HEK293 (cell line): ENCODE results near the gene MXRA8.

Experiments
- GFI1B ChIP-seq: fragments of 450-650 bp; formaldehyde crosslinking; IDR thresholded peaks from 2 replicates; pipeline ENCODE4 v1.5.1; 2016; ENCODE audit warnings: missing biosample characterization, missing genetic modification characterization
- GLI4 ChIP-seq: fragments of 450-650 bp; formaldehyde crosslinking; IDR thresholded peaks from 2 replicates; pipeline ENCODE4 v1.5.1; 2016; ENCODE audit warnings: missing biosample characterization, missing genetic modification characterization
- MZF1 ChIP-seq: fragments of 450-650 bp; formaldehyde crosslinking; IDR thresholded peaks from 2 replicates; pipeline ENCODE4 v1.5.1; 2017; ENCODE audit warnings: missing biosample characterization, missing genetic modification characterization, borderline replicate concordance
- ZBTB17 ChIP-seq: fragments of 450-650 bp; formaldehyde crosslinking; IDR thresholded peaks from 2 replicates; pipeline ENCODE4 v1.5.1; 2016; ENCODE audit warnings: missing biosample characterization, missing genetic modification characterization
- ZNF10 ChIP-seq: fragments of 450-650 bp; formaldehyde crosslinking; IDR thresholded peaks from 2 replicates; pipeline ENCODE4 v1.5.1; 2017; ENCODE audit warnings: missing biosample characterization, missing genetic modification characterization
- ZNF112 ChIP-seq: fragments of 450-650 bp; formaldehyde crosslinking; IDR thresholded peaks from 2 replicates; pipeline ENCODE4 v1.5.0; 2017; ENCODE audit warnings: missing biosample characterization, missing genetic modification characterization
- ZNF16 ChIP-seq: fragments of 450-650 bp; formaldehyde crosslinking; IDR thresholded peaks from 2 replicates; pipeline ENCODE4 v1.5.1; 2016; ENCODE audit warnings: low read depth, missing biosample characterization, missing genetic modification characterization
- ZNF184 ChIP-seq: fragments of 450-650 bp; IDR thresholded peaks from 2 replicates; pipeline ENCODE4 v1.5.1; 2018; ENCODE audit warnings: missing biosample characterization, mild to moderate bottlenecking, missing genetic modification characterization
- ZNF211 ChIP-seq: fragments of 450-650 bp; formaldehyde crosslinking; IDR thresholded peaks from 2 replicates; pipeline ENCODE4 v1.5.1; 2016; ENCODE audit warnings: low read depth, missing biosample characterization, missing genetic modification characterization
- ZNF248 ChIP-seq: fragments of 450-650 bp; formaldehyde crosslinking; IDR thresholded peaks from 2 replicates; pipeline ENCODE4 v1.5.1; 2017; ENCODE audit warnings: missing biosample characterization, missing genetic modification characterization
- ZNF311 ChIP-seq: fragments of 450-650 bp; formaldehyde crosslinking; IDR thresholded peaks from 2 replicates; pipeline ENCODE4 v1.5.1; 2017; ENCODE audit warnings: missing biosample characterization, missing genetic modification characterization, borderline replicate concordance
- ZNF341 ChIP-seq: fragments of 450-650 bp; formaldehyde crosslinking; IDR thresholded peaks from 2 replicates; pipeline ENCODE4; 2016; ENCODE audit warnings: low read depth, missing biosample characterization, missing genetic modification characterization
- ZNF394 ChIP-seq: fragments of 450-650 bp; formaldehyde crosslinking; IDR thresholded peaks from 2 replicates; pipeline ENCODE4 v1.5.1; 2016; ENCODE audit warnings: missing biosample characterization, missing genetic modification characterization, mild to moderate bottlenecking, moderate library complexity, borderline replicate concordance
- ZNF398 ChIP-seq: fragments of 450-650 bp; formaldehyde crosslinking; IDR thresholded peaks from 2 replicates; pipeline ENCODE4 v1.5.1; 2017; ENCODE audit warnings: missing biosample characterization, missing genetic modification characterization
- ZNF473 ChIP-seq: fragments of 450-650 bp; formaldehyde crosslinking; IDR thresholded peaks from 2 replicates; pipeline ENCODE4 v1.5.1; 2017; ENCODE audit warnings: missing biosample characterization, missing genetic modification characterization
- ZNF510 ChIP-seq: fragments of 450-650 bp; formaldehyde crosslinking; IDR thresholded peaks from 2 replicates; pipeline ENCODE4 v1.5.1; 2018; ENCODE audit warnings: mild to moderate bottlenecking, missing genetic modification characterization, missing biosample characterization; ENCODE audit not compliant: insufficient replicate concordance
- ZNF529 ChIP-seq: fragments of 450-650 bp; formaldehyde crosslinking; IDR thresholded peaks from 2 replicates; pipeline ENCODE4 v1.5.1; 2017; ENCODE audit warnings: missing genetic modification characterization, missing biosample characterization; ENCODE audit not compliant: insufficient replicate concordance
- ZNF549 ChIP-seq: fragments of 450-650 bp; IDR thresholded peaks from 2 replicates; pipeline ENCODE4 v1.5.1; 2018; ENCODE audit warnings: missing biosample characterization, missing genetic modification characterization, mild to moderate bottlenecking, inconsistent platforms, moderate library complexity
- ZNF621 ChIP-seq: fragments of 450-650 bp; formaldehyde crosslinking; IDR thresholded peaks from 2 replicates; pipeline ENCODE4 v1.5.1; 2017; ENCODE audit warnings: missing biosample characterization, missing genetic modification characterization
- ZNF623 ChIP-seq: fragments of 450-650 bp; formaldehyde crosslinking; IDR thresholded peaks from 2 replicates; pipeline ENCODE4 v1.5.1; 2016; ENCODE audit warnings: missing biosample characterization, missing genetic modification characterization
- ZNF654 ChIP-seq: fragments of 450-650 bp; formaldehyde crosslinking; IDR thresholded peaks from 2 replicates; pipeline ENCODE4 v1.5.1; 2016; ENCODE audit warnings: low read depth, missing biosample characterization, missing genetic modification characterization
- ZNF658 ChIP-seq: fragments of 450-650 bp; formaldehyde crosslinking; IDR thresholded peaks from 2 replicates; pipeline ENCODE4; 2016; ENCODE audit warnings: missing biosample characterization, missing genetic modification characterization
- ZNF670 ChIP-seq: fragments of 450-650 bp; formaldehyde crosslinking; IDR thresholded peaks from 2 replicates; pipeline ENCODE4 v1.5.1; 2016; ENCODE audit warnings: missing biosample characterization, missing genetic modification characterization, low read depth
- ZNF747 ChIP-seq: fragments of 450-650 bp; formaldehyde crosslinking; IDR thresholded peaks from 2 replicates; pipeline ENCODE4 v1.5.1; 2016; ENCODE audit warnings: missing biosample characterization, missing genetic modification characterization
- ZNF785 ChIP-seq: fragments of 450-650 bp; formaldehyde crosslinking; IDR thresholded peaks from 2 replicates; pipeline ENCODE4 v1.5.1; 2016; ENCODE audit warnings: missing biosample characterization, missing genetic modification characterization
- ZNF843 ChIP-seq: fragments of 450-650 bp; formaldehyde crosslinking; IDR thresholded peaks from 2 replicates; pipeline ENCODE4 v1.5.1; 2016; ENCODE audit warnings: missing biosample characterization, missing genetic modification characterization
- ZSCAN23 ChIP-seq: fragments of 450-650 bp; formaldehyde crosslinking; IDR thresholded peaks from 2 replicates; pipeline ENCODE4 v1.5.1; 2016; ENCODE audit warnings: missing biosample characterization, missing genetic modification characterization
- ZSCAN30 ChIP-seq: fragments of 450-650 bp; IDR thresholded peaks from 2 replicates; pipeline ENCODE4 v1.5.1; 2018; ENCODE audit warnings: missing biosample characterization, mild to moderate bottlenecking, missing genetic modification characterization, moderate library complexity
- TF ChIP-seq, protein P1 (sequence below): fragments of 450-650 bp; formaldehyde crosslinking; IDR thresholded peaks from 2 replicates; pipeline ENCODE4 v1.5.1; 2016; ENCODE audit warnings: missing biosample characterization, missing genetic modification characterization
- TF ChIP-seq, protein P2 (sequence below): fragments of 450-650 bp; formaldehyde crosslinking; IDR thresholded peaks from 2 replicates; pipeline ENCODE4 v1.5.1; 2017; ENCODE audit warnings: missing biosample characterization, missing genetic modification characterization
- TF ChIP-seq, protein P3 (sequence below): fragments of 450-650 bp; formaldehyde crosslinking; IDR thresholded peaks from 2 replicates; pipeline ENCODE4 v1.5.0; 2017; ENCODE audit warnings: missing biosample characterization, missing genetic modification characterization, borderline replicate concordance
- TF ChIP-seq, protein P4 (sequence below): fragments of 450-650 bp; formaldehyde crosslinking; IDR thresholded peaks from 2 replicates; pipeline ENCODE4 v1.5.1; 2016; ENCODE audit warnings: missing biosample characterization, missing genetic modification characterization

The MXRA8 gene

DNA sequence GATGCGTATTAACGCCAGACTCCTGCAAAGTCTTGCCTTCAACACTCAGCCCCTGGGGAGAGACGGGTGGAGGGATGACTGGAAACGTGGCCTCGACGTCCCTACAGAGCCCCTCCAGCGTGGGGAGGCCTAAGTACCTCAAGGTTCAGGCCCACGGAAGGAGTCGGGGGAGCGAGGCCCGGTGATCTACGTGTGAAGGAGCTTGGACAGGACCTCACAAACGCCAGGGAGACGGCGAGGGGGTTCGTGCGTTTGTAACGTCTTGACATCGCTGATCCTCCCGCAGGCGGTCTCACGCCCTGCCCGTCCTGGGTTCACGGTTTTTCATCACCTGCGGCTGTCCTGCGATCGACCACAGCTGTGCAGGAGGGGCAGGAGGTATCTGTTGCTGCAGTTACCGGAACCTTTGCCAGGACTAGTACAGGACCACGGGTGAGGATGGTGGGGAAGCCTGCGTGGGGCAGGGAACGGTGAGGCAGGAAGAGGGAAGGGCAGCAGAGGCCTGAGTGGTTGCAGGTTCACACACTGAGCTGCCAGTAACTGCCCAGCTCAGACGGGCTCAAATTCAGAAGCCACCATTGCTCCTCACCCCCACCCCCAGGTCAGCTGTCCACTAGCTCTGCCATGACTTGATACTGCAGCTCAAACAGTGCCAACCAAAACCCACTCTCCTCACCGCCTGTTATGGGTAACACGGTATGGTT, 41.7 kb upstream of the MXRA8 start (continued):
- TF ChIP-seq, protein P1, sequence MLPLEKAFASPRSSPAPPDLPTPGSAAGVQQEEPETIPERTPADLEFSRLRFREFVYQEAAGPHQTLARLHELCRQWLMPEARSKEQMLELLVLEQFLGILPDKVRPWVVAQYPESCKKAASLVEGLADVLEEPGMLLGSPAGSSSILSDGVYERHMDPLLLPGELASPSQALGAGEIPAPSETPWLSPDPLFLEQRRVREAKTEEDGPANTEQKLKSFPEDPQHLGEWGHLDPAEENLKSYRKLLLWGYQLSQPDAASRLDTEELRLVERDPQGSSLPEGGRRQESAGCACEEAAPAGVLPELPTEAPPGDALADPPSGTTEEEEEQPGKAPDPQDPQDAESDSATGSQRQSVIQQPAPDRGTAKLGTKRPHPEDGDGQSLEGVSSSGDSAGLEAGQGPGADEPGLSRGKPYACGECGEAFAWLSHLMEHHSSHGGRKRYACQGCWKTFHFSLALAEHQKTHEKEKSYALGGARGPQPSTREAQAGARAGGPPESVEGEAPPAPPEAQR (tag by site-specific recombination): no peak
- TF ChIP-seq ZNF16 (no peak), ZNF248 (tag by site-specific recombination) (no peak), ZSCAN23 (tag by site-specific recombination) (no peak), ZNF112 (tag by site-specific recombination) (no peak), ZNF341 (tag by site-specific recombination) (peak; percentile 62), ZNF670 (tag by site-specific recombination) (no peak), ZSCAN30 (no peak), ZNF394 (tag by site-specific recombination) (no peak), ZNF623 (tag by site-specific recombination) (0 out of 2 replicates have a peak, but pooled peaks have one; percentile 20), ZNF654 (tag by site-specific recombination) (no peak), ZNF311 (tag by site-specific recombination) (no peak), ZNF529 (tag by site-specific recombination) (no peak), GLI4 (tag by site-specific recombination) (no peak), GFI1B (no peak), ZNF184 (no peak), MZF1 (tag by site-specific recombination) (peak; percentile 52; the same call in 1 of the 2 replicates), ZNF843 (tag by site-specific recombination) (no peak), ZNF785 (tag by site-specific recombination) (no peak), ZNF211 (tag by site-specific recombination) (no peak), ZBTB17 (tag by site-specific recombination) (peak; percentile 70; the same call in 1 of the 2 replicates), ZNF473 (tag by site-specific recombination) (no peak), ZNF747 (tag by site-specific recombination) (no peak), ZNF10 (tag by site-specific recombination) (0 out of 2 replicates have a peak, but pooled peaks have one; percentile 8), ZNF398 (tag by site-specific recombination) (no peak), ZNF658 (no peak), ZNF621 (no peak), ZNF549 (tag by site-specific recombination) (no peak), ZNF510 (no peak)
- TF ChIP-seq, protein P2, sequence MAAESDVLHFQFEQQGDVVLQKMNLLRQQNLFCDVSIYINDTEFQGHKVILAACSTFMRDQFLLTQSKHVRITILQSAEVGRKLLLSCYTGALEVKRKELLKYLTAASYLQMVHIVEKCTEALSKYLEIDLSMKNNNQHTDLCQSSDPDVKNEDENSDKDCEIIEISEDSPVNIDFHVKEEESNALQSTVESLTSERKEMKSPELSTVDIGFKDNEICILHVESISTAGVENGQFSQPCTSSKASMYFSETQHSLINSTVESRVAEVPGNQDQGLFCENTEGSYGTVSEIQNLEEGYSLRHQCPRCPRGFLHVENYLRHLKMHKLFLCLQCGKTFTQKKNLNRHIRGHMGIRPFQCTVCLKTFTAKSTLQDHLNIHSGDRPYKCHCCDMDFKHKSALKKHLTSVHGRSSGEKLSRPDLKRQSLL (tag by site-specific recombination): no peak; the same call in 1 of the 2 replicates
- TF ChIP-seq, protein P3, sequence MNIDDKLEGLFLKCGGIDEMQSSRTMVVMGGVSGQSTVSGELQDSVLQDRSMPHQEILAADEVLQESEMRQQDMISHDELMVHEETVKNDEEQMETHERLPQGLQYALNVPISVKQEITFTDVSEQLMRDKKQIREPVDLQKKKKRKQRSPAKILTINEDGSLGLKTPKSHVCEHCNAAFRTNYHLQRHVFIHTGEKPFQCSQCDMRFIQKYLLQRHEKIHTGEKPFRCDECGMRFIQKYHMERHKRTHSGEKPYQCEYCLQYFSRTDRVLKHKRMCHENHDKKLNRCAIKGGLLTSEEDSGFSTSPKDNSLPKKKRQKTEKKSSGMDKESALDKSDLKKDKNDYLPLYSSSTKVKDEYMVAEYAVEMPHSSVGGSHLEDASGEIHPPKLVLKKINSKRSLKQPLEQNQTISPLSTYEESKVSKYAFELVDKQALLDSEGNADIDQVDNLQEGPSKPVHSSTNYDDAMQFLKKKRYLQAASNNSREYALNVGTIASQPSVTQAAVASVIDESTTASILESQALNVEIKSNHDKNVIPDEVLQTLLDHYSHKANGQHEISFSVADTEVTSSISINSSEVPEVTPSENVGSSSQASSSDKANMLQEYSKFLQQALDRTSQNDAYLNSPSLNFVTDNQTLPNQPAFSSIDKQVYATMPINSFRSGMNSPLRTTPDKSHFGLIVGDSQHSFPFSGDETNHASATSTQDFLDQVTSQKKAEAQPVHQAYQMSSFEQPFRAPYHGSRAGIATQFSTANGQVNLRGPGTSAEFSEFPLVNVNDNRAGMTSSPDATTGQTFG (tag by site-specific recombination): no peak
- TF ChIP-seq, protein P4, sequence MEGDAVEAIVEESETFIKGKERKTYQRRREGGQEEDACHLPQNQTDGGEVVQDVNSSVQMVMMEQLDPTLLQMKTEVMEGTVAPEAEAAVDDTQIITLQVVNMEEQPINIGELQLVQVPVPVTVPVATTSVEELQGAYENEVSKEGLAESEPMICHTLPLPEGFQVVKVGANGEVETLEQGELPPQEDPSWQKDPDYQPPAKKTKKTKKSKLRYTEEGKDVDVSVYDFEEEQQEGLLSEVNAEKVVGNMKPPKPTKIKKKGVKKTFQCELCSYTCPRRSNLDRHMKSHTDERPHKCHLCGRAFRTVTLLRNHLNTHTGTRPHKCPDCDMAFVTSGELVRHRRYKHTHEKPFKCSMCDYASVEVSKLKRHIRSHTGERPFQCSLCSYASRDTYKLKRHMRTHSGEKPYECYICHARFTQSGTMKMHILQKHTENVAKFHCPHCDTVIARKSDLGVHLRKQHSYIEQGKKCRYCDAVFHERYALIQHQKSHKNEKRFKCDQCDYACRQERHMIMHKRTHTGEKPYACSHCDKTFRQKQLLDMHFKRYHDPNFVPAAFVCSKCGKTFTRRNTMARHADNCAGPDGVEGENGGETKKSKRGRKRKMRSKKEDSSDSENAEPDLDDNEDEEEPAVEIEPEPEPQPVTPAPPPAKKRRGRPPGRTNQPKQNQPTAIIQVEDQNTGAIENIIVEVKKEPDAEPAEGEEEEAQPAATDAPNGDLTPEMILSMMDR (tag by site-specific recombination): no peak
